ENCODE data around the gene RCAN2.

DNA sequence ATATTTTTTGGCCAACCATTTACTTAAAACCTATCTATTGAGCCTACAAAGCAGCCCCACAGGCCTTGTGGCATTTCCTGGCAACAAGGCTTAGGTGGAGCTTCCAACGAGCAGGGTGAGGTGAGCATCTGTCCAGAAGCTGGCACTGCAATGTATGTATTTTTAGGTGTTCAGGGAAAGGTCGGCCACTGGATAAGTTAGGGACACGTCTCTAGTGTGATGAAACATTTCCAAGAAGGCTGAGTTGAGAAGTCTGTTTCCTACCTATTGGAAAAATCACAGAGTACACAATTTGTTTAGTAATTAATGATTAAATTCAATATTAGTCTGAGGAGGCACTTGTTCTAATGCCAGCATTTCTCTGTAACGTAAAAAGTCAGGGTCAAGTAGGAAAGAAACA, 17.8 kb upstream of the RCAN2 start:
- TF ChIP-seq, protein P1, sequence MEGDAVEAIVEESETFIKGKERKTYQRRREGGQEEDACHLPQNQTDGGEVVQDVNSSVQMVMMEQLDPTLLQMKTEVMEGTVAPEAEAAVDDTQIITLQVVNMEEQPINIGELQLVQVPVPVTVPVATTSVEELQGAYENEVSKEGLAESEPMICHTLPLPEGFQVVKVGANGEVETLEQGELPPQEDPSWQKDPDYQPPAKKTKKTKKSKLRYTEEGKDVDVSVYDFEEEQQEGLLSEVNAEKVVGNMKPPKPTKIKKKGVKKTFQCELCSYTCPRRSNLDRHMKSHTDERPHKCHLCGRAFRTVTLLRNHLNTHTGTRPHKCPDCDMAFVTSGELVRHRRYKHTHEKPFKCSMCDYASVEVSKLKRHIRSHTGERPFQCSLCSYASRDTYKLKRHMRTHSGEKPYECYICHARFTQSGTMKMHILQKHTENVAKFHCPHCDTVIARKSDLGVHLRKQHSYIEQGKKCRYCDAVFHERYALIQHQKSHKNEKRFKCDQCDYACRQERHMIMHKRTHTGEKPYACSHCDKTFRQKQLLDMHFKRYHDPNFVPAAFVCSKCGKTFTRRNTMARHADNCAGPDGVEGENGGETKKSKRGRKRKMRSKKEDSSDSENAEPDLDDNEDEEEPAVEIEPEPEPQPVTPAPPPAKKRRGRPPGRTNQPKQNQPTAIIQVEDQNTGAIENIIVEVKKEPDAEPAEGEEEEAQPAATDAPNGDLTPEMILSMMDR (conservative IDR thresholded peaks at IDR 0.05 in 1 of 2, IDR thresholded peaks at IDR 0.05 in 1 of 2; ENCODE audit: extremely low read depth in 1 of 2, insufficient read depth in 1 of 2, low read depth in 1 of 2, low read length in 2 of 2) = no peak
- no peak for TF ChIP-seq EZH2 (IDR thresholded peaks at IDR 0.05; ENCODE audit: borderline replicate concordance, low read length)

Measured in mammary epithelial cell (primary cell).